HEK293 (cell line): ENCODE results near the gene SCNN1G.

Source experiments
- CTCF ChIA-PET: fragments of 350-600 bp; formaldehyde crosslinking; extraction: SDS; loops from one replicate; lab custom pipeline; 2021; ENCODE audit warnings: antibody characterized with exemption; lab: Yijun Ruan, JAX
- POLR2A ChIA-PET: fragments of 300-600 bp; formaldehyde crosslinking; extraction: SDS; loops from one replicate; lab custom pipeline; 2020; ENCODE audit warnings: antibody characterized with exemption, inconsistent platforms; lab: Yijun Ruan, JAX
- H3K27ac ChIP-seq: fragments of 200-500 bp; sonication (Bioruptor generic); 2 replicates; pipeline ENCODE4 v1.5.1; 2014; ENCODE audit warnings: low read depth, low read length, control low read depth, inconsistent platforms; ENCODE audit errors: extremely low read depth
- H3K36me3 ChIP-seq, 2 experiments: fragments of 200-500 bp in 1 of 2; sonication (Bioruptor generic) in 1 of 2; 1 replicate in 1 of 2; 2 replicates in 1 of 2; pipeline ENCODE4 v1.5.1; 2014 to 2017; ENCODE audit warnings: inconsistent platforms in 2 of 2, low read length in 2 of 2; ENCODE audit not compliant: control insufficient read depth in 2 of 2, insufficient read depth in 1 of 2
- H3K4me1 ChIP-seq: fragments of 200-500 bp; sonication (Bioruptor generic); 2 replicates; pipeline ENCODE4 v1.5.1; 2014; ENCODE audit warnings: mild to moderate bottlenecking, low read length, inconsistent platforms; ENCODE audit not compliant: control insufficient read depth, insufficient read depth
- H3K4me3 ChIP-seq: 2 replicates; pipeline ENCODE4 v1.5.1; 2011; ENCODE audit warnings: low read depth, mild to moderate bottlenecking, control low read depth, low read length, moderate library complexity
- H3K9me3 ChIP-seq: fragments of 200-500 bp; sonication (Bioruptor generic); 2 replicates; pipeline ENCODE4 v1.5.1; 2014; ENCODE audit warnings: low read depth, low read length, inconsistent platforms; ENCODE audit not compliant: control insufficient read depth, insufficient read depth
- BCL11A ChIP-seq: fragments of 450-650 bp; formaldehyde crosslinking; IDR thresholded peaks from 2 replicates; pipeline ENCODE4 v1.5.1; 2016; ENCODE audit warnings: low read depth, missing biosample characterization, missing genetic modification characterization
- GLI4 ChIP-seq: fragments of 450-650 bp; formaldehyde crosslinking; IDR thresholded peaks from 2 replicates; pipeline ENCODE4 v1.5.1; 2016; ENCODE audit warnings: missing biosample characterization, missing genetic modification characterization
- SP7 ChIP-seq: fragments of 450-650 bp; formaldehyde crosslinking; IDR thresholded peaks from 2 replicates; pipeline ENCODE4 v1.5.1; 2016; ENCODE audit warnings: missing biosample characterization, missing genetic modification characterization
- ZNF169 ChIP-seq: fragments of 450-650 bp; formaldehyde crosslinking; IDR thresholded peaks from 2 replicates; pipeline ENCODE4 v1.5.1; 2016; ENCODE audit warnings: missing biosample characterization, missing genetic modification characterization
- ZNF221 ChIP-seq: fragments of 450-650 bp; formaldehyde crosslinking; IDR thresholded peaks from 2 replicates; pipeline ENCODE4 v1.5.1; 2017; ENCODE audit warnings: missing biosample characterization, missing genetic modification characterization, borderline replicate concordance
- ZNF248 ChIP-seq: fragments of 450-650 bp; formaldehyde crosslinking; IDR thresholded peaks from 2 replicates; pipeline ENCODE4 v1.5.1; 2017; ENCODE audit warnings: missing biosample characterization, missing genetic modification characterization
- ZNF366 ChIP-seq: fragments of 450-650 bp; formaldehyde crosslinking; conservative IDR thresholded peaks from 2 replicates; pipeline ENCODE4 v1.5.1; 2016; ENCODE audit warnings: missing biosample characterization, missing genetic modification characterization
- ZNF624 ChIP-seq: fragments of 450-650 bp; formaldehyde crosslinking; IDR thresholded peaks from 2 replicates; pipeline ENCODE4 v1.5.1; 2017; ENCODE audit warnings: missing biosample characterization, missing genetic modification characterization
- TF ChIP-seq, protein P1 (sequence below): fragments of 450-650 bp; formaldehyde crosslinking; IDR thresholded peaks from 2 replicates; pipeline ENCODE4 v1.5.1; 2016; ENCODE audit warnings: missing biosample characterization, missing genetic modification characterization
- TF ChIP-seq, protein P2 (sequence below): fragments of 450-650 bp; formaldehyde crosslinking; IDR thresholded peaks from 2 replicates; pipeline ENCODE4 v1.5.1; 2016; ENCODE audit warnings: missing biosample characterization, missing genetic modification characterization
- TF ChIP-seq, protein P3 (sequence below): fragments of 450-650 bp; formaldehyde crosslinking; conservative IDR thresholded peaks from 2 replicates; pipeline ENCODE4 v1.5.1; 2016; ENCODE audit warnings: low read depth, missing biosample characterization, missing genetic modification characterization
- TF ChIP-seq, protein P4 (sequence below): fragments of 450-650 bp; formaldehyde crosslinking; IDR thresholded peaks from 2 replicates; pipeline ENCODE4 v1.5.1; 2016; ENCODE audit warnings: missing biosample characterization, missing genetic modification characterization

Gene SCNN1G

GRCh38 chr16:23174622-23175021 is 7.9 kb upstream of the SCNN1G start:
- TF ChIP-seq ZNF221 (tag by site-specific recombination) (no peak), ZNF624 (tag by site-specific recombination) (no peak), SP7 (tag by site-specific recombination) (no peak), ZNF248 (tag by site-specific recombination) (no peak)
- TF ChIP-seq, protein P1, sequence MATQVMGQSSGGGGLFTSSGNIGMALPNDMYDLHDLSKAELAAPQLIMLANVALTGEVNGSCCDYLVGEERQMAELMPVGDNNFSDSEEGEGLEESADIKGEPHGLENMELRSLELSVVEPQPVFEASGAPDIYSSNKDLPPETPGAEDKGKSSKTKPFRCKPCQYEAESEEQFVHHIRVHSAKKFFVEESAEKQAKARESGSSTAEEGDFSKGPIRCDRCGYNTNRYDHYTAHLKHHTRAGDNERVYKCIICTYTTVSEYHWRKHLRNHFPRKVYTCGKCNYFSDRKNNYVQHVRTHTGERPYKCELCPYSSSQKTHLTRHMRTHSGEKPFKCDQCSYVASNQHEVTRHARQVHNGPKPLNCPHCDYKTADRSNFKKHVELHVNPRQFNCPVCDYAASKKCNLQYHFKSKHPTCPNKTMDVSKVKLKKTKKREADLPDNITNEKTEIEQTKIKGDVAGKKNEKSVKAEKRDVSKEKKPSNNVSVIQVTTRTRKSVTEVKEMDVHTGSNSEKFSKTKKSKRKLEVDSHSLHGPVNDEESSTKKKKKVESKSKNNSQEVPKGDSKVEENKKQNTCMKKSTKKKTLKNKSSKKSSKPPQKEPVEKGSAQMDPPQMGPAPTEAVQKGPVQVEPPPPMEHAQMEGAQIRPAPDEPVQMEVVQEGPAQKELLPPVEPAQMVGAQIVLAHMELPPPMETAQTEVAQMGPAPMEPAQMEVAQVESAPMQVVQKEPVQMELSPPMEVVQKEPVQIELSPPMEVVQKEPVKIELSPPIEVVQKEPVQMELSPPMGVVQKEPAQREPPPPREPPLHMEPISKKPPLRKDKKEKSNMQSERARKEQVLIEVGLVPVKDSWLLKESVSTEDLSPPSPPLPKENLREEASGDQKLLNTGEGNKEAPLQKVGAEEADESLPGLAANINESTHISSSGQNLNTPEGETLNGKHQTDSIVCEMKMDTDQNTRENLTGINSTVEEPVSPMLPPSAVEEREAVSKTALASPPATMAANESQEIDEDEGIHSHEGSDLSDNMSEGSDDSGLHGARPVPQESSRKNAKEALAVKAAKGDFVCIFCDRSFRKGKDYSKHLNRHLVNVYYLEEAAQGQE: peak; percentile 95
- TF ChIP-seq, protein P2, sequence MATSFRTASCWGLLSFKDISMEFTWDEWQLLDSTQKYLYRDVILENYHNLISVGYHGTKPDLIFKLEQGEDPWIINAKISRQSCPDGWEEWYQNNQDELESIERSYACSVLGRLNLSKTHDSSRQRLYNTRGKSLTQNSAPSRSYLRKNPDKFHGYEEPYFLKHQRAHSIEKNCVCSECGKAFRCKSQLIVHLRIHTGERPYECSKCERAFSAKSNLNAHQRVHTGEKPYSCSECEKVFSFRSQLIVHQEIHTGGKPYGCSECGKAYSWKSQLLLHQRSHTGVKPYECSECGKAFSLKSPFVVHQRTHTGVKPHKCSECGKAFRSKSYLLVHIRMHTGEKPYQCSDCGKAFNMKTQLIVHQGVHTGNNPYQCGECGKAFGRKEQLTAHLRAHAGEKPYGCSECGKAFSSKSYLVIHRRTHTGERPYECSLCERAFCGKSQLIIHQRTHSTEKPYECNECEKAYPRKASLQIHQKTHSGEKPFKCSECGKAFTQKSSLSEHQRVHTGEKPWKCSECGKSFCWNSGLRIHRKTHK (tag by site-specific recombination): no peak
- TF ChIP-seq, protein P3, sequence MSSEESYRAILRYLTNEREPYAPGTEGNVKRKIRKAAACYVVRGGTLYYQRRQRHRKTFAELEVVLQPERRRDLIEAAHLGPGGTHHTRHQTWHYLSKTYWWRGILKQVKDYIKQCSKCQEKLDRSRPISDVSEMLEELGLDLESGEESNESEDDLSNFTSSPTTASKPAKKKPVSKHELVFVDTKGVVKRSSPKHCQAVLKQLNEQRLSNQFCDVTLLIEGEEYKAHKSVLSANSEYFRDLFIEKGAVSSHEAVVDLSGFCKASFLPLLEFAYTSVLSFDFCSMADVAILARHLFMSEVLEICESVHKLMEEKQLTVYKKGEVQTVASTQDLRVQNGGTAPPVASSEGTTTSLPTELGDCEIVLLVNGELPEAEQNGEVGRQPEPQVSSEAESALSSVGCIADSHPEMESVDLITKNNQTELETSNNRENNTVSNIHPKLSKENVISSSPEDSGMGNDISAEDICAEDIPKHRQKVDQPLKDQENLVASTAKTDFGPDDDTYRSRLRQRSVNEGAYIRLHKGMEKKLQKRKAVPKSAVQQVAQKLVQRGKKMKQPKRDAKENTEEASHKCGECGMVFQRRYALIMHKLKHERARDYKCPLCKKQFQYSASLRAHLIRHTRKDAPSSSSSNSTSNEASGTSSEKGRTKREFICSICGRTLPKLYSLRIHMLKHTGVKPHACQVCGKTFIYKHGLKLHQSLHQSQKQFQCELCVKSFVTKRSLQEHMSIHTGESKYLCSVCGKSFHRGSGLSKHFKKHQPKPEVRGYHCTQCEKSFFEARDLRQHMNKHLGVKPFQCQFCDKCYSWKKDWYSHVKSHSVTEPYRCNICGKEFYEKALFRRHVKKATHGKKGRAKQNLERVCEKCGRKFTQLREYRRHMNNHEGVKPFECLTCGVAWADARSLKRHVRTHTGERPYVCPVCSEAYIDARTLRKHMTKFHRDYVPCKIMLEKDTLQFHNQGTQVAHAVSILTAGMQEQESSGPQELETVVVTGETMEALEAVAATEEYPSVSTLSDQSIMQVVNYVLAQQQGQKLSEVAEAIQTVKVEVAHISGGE (tag by site-specific recombination): no peak
- Histone ChIP-seq H3K36me3 (no peaks in the 10 kb centered on the region), H3K4me1 (no peaks in the 10 kb centered on the region), H3K27ac (no peak overlapping the region), H3K9me3 (no peaks in the 10 kb centered on the region), H3K4me3 (no peak overlapping the region)
- CTCF ChIA-PET: interaction anchor here (0.8 to 1.0 kb wide), 2 partner anchors 259 to 261 kb away, joined by 3 to 6 read pairs; no protein-coding TSS in a partner anchor
- POLR2A ChIA-PET: no interaction called here

DNA sequence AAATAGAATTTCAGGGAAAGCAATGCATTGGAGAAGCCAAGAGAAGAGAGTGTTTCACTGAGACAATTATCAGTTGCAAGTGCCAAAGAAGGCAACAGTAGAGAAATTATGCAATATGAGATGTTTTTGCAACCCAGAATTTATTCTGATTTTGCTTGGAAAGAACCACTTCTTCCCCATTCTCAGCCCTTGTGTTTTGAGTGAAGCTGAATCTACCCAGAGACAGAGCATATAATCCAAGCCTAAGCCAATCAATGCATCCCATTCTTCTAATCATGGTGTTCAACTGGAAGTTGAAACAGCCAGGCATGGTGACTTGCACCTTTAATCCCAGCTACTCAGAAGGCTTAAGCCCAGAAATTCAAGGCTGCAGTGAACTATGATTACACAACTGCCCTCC is 6.9 kb upstream of the SCNN1G start:
- H3K27ac ChIP-seq: no peak overlapping the region
- no peaks in the 10 kb centered on the region for H3K36me3 ChIP-seq
- TF ChIP-seq ZNF169 (tag by site-specific recombination): no peak
- TF ChIP-seq, protein P4, sequence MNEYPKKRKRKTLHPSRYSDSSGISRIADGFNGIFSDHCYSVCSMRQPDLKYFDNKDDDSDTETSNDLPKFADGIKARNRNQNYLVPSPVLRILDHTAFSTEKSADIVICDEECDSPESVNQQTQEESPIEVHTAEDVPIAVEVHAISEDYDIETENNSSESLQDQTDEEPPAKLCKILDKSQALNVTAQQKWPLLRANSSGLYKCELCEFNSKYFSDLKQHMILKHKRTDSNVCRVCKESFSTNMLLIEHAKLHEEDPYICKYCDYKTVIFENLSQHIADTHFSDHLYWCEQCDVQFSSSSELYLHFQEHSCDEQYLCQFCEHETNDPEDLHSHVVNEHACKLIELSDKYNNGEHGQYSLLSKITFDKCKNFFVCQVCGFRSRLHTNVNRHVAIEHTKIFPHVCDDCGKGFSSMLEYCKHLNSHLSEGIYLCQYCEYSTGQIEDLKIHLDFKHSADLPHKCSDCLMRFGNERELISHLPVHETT (tag by site-specific recombination): no peak
- ChIA-PET CTCF (interaction anchor here (2.5 kb wide), 1 partner anchor 259 kb away, joined by 31 read pairs; no protein-coding TSS in a partner anchor), POLR2A (no interaction called here)
- no peaks in the 10 kb centered on the region for H3K9me3 ChIP-seq
- H3K4me3 ChIP-seq: no peak overlapping the region
- H3K4me1 ChIP-seq: no peaks in the 10 kb centered on the region

DNA sequence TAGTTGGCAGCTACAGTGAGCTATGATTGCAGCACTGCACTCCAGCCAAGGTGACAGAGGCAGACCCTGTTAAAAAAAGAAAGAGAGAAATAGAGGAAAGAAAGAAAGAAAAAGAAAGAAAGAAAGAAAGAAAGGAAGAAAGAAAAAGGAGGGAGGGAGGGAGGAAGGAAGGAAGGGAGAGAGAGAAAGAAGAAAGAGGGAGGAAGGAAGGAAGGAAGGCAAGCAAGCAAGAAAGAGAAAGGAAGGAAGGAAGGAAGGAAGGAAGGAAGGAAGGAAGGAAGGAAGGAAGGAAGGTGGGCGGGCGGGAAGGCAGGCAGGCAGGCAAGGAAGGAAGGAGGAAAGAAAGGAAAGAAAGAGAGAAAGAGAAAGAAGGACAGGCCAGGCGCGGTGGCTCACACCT is 1.0 kb upstream of the SCNN1G start:
- TF ChIP-seq GLI4 (tag by site-specific recombination): no peak
- TF ChIP-seq ZNF366 (tag by site-specific recombination): peak; percentile 87
- no peak for TF ChIP-seq BCL11A (tag by site-specific recombination)
- Histone ChIP-seq H3K4me3 (no peak overlapping the region), H3K9me3 (no peaks in the 10 kb centered on the region), H3K4me1 (0 out of 2 replicates have a peak, but pooled peaks cover 2% of the 10 kb centered on the region), H3K27ac (no peak overlapping the region), H3K36me3 (no peaks in the 10 kb centered on the region)
- ChIA-PET POLR2A (no interaction called here), CTCF (interaction anchor here (0.5 to 8.8 kb wide), 15 partner anchors 13 to 1919 kb away, joined by 3 to 174 read pairs (median 4); no protein-coding TSS in a partner anchor)
